Lung microvascular endothelial cell (primary cell): ENCODE results near the gene CTNNA1. TPM values are rescaled to one million over a fixed set of nuclear protein-coding genes. Genes with fewer than 3 reads are reported as not detected.
"Not testable (repeated sequence)": the region's sequence is repeated elsewhere in the genome, so short reads cannot be mapped to it uniquely, and the experiment has no call there.

Experiments
- DNase-seq, 2 donors: peaks; one replicate each; pipeline versions ENCODE4 v3.0.0 to v3.0.0-alpha.2; 2010; ENCODE audit warnings: low read depth in 2 of 2
- total RNA-seq: library from RNA; depleted of rRNA; stranded (reverse); fragments of >200 nt; gene quantifications from 2 replicates; pipeline ENCODE4 v1.2.1, GENCODE V29; 2014

CTNNA1 gene
- total RNA-seq, 1 donor from 2014 or later: 529 TPM

DNA sequence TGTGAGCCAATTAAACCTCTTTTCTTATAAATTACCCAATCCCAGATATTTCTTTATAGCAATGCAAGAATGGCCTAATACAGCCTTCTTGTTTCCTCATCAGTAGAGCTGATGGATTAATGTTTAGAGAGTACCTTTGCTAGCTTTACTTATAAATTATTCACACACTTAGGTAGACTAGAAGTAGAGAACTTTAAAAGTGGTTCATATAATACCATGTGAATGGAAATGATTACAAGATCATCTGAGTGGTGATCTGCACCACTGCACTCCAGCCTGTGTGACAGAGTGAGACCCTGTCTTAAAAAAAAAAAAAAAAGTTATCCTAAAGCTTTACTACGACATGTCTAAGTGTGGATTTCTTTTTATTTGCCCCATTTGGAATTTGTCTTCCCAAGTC is 145.1 kb downstream of the CTNNA1 start:
- no peak for DNase-seq

DNA sequence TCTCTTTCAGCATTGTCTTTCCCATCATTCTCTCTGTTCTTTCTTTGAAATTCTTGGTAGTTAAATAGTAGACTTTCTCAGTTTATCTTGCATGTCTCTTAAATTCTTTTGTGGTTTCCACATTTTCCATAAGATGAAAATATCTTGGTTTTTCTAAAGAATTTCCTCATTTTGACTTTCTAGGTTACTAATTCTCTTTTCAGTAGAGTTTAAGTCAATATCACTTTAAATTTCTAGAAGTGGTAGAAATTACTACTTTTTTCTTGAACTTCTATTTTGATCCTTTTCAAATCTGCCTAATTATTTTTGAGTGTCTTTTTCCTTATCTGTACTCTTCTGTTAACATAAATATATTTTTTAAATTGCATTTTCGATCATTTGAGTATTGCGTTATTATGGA is 145.5 kb downstream of the CTNNA1 start:
- no peak for DNase-seq

DNA sequence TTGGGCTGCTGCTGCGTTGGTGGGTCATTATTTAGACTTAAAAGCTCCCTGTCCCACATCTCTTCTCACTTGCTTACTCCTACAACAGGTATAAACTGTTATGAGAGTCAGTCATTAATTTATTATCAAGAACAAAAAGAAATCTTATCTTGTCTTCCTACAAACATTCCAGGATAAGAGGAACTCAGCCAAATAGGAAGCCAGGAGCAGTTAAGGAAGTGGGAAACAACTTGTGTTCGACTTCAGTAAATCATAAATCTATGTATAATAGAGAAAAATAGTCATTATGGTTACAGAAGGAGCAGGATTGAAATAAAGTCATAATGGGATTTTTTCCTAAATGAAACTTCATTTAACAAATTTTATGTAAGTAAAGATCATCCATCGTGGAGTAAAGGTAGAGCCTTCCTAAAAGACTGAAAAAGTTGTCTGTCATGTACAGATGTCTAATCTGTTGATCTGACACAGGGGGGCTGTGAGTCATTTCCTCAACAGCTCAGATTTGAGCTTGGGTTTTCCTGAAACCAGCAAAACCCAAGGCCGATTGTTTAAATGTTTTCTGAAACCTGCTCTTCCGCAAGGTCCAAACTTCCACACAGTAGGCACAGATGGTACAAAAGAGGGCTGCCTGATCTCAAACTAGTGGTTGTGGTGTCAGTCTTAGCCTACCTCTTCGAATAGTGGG is 147.2 kb downstream of the CTNNA1 start:
- DNase-seq: peak; percentile 85 to 90

DNA sequence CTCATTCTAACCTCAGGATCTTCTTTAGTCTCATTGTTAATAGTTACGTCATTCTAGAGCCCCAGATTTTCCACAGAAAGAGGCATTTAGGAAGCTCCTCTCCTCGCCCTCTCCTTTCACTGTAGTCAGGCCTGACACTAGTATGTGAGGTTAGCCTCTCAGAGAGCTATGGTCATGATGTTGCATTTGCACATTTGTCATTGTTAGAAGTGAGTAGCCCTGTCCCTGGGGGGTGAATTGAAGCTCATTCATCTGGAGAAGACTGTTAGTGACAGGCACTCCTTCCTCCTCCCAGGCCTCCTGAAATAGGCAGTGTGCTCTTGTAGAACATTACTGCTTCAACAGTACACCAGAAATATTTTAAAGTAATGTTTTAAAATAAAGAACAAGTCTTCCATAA is 148.5 kb downstream of the CTNNA1 start:
- no peak for DNase-seq

DNA sequence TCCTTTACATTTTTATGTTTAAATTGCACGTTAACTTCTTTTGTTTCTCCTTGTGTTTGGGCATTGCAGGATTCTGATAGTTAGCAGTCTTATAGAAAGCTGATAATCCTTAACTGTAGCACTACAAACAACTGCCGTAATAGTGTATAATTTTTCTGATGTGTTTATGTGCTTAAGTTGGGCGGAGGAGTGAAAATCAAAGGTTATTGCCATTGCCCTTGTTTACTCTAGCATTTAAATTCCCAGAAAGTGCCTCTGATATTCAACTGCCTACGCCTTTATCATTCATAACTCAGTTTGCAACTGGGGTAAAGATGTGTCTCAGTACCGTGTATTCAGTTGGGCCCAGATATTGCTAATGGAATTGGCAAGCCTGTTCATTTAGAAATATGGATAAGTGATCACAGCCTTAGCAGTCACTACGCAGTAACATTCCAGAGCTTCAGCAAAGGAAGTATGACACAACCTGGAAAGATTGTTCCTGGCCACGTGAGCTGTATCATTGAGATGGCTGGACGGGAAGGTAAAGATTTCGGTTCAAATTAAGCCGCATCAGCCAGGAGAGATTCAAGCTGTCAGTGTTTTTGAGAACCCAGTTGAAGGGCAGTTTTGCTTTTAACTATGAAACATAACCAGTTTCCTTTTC is 150.0 kb downstream of the CTNNA1 start:
- peak; percentile 81 to 91 for DNase-seq

DNA sequence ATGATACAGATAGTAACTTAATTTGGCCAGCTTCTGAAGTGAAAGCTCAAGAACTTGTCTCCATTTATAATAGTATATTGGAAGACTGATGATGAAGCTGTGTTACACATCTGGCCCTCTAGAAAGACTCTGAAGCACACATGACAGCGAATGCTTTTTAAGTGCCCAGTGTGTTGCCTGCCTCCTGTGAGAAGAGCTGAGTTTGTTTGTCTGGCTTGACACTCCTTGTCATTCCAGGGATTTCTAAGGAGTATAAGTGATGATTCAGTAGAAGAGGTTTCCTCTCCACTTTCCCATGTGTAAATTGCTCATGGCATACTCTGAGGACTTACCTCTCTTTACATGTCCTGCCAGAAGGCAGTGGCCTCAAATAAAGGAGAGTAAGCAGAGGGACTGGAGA is 152.3 kb downstream of the CTNNA1 start:
- DNase-seq: peak in 1 of 2 donors; percentile 52

DNA sequence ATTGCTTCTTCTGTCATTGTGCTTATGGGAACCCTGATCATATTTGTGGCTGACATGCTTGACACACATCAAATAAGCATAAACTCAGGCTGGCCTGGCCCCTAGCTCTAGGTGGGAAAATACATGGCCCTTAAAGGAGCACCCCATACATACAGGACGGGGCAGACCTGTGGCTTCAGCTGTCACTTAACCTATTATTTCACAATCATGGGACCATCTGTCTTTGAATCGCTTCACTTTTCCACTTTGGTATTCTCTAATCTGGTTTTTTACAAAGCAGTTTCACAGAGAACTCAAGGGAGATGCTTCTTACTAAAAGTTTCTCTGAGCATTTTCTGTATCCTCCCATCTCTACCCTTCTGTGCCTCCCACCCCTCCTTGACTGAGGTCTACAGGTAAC is 156.5 kb downstream of the CTNNA1 start:
- no peak for DNase-seq

DNA sequence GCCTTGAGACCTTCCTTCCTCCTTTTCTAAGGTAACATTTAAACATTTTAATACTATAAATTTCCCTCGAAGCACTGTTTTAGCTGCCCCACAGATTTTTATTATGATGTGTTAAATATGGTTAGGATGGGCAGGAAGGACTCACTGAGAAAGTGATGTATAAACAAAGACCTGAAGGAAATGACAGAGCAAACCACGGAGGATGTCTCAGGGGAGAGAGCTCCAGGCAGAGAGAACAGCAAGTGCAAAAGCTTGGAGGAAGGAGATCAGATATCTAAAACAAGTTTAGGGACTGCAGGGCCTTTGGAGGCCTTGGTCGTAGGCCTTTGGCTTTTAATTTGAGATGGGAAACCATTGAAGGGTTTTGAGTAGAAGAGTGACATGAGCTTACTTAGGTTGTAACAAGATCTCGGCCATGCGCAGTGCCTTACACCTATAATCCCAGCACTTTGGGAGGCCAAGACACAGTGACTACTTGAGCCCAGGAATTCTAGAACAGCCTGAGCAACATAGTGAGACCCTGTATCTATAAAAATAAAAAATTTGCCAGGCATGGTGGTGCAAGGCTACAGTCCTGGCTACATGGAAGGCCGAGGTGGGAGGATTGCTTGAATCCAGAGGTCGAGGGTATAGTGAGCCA is 157.4 kb downstream of the CTNNA1 start:
- DNase-seq: no peak

DNA sequence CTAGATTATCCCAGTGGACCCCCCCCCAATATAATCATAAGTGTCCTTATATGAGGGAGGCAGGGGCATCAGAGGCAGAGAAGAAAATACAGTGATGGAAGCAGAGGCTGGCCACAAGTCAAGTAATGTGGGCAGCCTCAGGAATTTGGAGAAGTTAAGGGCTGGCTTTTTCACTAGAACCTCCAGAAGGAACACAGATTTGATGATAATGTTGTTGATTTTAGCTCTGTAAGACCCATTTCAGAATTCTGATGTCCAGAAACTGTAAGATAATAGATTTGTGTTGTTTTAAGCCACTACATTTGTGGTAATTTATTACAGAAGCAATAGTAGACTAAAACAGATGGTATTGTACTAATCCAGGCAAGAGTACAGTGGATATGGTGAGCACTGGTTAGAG is 158.2 kb downstream of the CTNNA1 start:
- DNase-seq: no peak

DNA sequence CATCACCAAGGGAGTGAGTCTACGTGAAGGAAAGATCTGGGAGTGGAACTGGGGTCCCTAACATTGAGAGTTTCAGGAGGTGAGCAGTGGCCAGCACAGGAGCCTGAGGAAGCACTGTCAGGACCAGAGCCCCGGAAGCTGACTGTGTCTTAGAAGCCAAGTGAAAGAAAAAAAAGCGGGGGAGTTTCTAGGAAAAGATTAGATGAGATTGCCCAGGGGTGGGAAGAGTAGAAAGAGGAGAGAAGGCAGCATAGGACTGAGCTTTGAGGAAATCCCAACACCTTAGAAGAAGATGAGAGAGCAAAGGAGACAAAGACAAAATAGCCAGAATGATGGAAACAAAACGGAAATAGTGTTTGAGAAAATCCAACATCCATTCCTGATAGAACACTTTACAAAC is 158.9 kb downstream of the CTNNA1 start:
- DNase-seq: no peak

DNA sequence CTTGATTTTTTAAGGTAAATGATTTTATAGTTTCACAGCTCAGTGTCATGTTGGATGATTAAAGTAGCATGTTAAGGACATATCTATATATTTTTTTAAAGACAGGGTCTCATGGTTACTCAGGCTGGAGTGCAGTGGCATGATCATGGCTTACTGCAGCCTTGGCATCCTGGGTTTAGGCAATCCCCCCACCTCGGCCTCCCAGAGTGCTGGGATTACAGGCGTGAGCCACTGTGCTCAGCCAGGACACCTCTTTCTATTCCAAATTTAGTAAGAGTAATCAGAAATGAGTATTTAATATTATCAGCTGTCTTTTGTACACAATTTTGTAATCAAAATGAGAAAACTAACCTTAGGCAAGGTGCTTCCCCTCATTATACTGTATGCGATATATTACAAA is 160.5 kb downstream of the CTNNA1 start:
- no peak for DNase-seq

DNA sequence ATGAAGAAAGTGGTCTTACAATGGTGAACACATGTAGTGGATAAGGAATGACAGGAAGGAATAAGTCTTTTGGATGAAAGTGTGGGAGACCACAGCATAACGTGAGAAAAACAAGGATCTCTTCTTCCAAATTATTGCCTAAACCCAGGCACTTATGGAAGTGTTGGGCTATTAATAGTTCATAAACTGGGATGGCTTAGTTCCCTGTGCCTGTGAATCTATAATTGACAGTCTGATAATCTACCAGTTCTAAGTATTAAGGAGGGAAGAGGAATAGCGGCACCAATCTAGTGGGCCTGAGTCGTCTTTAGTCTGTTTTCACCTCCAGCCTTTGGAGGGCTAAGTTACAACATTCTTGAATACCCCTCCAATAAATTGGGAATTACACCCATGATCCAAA is 161.1 kb downstream of the CTNNA1 start:
- DNase-seq: no peak

DNA sequence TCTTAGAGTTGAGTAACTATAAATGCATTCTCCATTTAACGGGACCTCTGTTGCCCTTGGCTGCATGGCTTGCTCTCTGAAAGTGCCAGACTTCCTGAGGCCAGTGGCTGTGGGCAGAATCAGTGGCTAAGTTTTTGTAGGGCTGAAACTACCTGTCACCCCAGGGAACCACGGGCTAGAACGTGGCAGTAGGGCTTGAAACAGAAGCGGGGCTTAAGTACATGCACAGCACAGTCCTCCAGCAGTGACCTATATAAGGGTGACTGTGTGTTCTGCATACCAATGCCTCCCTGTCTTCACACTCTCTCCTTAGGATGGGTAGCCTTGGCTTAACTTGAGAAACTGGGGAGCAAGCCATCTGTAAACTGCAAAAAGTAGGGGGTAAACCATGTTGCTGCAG is 165.5 kb downstream of the CTNNA1 start:
- no peak for DNase-seq

DNA sequence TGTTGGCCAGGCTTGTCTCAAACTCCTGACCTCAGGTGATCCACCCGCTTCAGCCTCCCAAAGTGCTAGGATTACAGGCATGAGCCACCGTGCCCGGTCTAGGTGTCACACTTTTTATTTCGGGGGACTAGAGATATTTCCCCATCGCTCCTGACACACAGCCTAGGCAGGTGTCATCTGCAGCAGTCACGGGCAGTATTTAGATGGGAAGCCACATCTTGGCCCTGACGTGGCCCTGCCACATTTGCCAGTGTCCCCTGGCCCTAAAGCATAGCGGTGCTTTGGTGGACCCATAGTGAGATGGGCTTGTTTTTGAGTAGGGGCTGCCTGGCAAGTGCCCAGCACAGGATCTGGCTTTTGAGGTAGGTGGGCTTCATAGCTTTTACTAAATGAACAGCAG is 167.0 kb downstream of the CTNNA1 start:
- DNase-seq: no peak

DNA sequence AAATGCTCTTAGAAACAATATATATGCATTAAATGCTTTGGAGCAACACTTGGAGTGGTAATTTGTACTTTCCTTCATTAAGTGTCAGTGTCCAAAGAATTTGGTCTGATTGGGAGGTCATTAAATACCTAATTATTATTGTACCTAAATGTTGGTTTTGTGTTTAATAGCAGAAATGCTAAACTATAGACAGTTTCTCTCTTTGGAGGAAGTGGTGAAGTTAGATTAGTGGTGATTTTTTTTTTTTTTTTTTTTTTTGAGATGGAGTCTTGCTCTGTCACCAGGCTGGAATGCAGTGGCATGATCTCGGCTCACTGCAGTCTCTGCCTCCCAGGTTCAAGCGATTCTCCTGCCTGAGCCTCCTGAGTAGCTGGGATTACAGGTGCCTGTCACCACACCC is 168.1 kb downstream of the CTNNA1 start:
- DNase-seq: not testable (repeated sequence)

DNA sequence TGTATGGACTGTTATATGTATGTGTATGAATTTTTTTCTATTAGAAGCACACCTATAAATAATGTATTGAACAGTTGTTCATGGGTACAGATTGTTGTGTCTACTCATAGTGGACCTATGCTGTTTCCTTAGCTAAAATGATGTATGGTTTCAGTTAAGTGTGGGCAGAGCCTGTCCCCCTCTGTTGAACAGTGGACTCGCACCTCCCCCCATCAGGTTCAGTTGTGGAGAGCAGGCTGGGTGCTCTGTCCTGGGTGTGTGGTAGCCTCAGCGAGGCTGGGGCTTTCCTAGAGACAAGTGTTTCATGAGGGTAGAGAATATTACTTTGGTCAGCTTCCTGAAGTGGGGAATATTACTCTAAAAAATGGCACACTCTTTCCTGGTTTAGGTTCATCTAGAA is 169.3 kb downstream of the CTNNA1 start:
- no peak for DNase-seq

DNA sequence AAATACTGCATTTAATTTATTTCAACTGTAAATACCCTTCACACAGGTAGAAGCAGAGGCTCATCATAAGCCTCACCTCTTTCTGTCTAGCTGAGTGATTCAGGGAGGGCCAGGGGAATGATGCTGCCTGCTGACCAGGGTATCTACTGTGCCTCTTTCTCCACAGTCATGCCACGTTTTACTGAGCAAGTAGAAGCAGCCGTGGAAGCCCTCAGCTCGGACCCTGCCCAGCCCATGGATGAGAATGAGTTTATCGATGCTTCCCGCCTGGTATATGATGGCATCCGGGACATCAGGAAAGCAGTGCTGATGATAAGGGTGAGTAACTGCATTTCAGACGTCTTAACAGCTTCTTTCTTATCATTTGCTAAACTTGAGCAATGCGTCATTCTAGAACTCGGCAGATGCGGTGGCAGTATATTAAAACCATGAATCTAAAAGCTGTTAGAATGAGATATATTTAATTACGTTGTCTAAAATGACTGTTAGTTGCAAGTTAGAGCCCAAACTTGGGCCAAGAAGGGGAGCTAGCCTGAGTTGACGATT is 171.9 kb downstream of the CTNNA1 start:
- no peak for DNase-seq

DNA sequence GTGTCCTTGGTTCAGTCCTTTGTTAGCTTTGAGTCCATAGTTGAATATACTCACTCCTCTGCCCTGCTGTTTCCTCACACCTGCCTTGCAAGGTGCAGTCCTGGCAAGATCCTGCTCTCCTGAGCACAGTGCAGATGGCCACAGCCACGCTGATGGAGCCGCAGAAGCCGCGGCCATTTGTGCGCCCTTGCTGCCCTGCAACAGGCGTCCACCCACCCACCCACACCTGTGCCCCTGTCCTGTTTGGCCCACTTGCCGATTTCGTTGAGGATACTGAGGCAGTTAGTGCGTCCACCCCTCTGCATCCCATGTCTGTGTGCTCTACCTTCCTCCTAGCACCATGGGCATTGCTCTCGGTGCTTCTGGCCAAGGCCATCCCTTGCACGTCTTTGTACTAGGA is 173.0 kb downstream of the CTNNA1 start:
- DNase-seq: no peak

DNA sequence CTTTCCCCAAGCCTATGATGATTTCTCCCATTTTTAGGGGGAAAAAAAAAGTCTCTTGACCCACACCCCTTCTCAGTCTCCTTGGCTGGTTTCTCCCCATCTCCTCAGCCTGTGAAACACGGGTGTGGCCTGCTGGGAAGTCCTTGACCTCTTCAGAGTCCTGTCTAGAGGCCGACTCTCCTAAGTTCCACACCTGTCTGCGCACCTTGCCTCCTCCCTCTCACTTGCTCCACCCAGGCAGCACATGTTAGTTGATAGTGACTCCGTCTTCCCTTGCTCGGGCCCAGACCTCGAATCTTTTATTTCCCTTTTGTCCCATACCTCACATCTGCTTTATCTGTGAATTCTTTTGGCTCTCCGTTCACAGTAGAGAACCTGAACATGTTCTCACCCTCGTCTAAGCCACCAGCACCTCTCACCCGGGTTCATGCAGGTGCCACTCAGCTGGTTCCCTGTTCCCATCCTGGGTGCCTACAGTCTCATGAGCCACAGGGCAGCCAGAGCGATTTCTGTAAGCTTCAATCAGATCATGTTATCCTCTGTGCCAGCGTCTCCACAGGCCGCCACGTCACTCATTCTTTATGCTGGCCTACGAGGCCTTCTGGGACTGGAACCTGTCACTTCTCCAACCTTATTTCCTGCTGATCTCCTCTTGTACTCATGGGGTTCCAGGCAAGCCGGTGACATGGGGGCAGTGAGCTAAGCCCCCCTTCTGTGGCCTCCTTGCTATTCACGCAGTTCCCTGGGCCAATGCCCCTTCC is 173.6 kb downstream of the CTNNA1 start:
- DNase-seq: no peak

DNA sequence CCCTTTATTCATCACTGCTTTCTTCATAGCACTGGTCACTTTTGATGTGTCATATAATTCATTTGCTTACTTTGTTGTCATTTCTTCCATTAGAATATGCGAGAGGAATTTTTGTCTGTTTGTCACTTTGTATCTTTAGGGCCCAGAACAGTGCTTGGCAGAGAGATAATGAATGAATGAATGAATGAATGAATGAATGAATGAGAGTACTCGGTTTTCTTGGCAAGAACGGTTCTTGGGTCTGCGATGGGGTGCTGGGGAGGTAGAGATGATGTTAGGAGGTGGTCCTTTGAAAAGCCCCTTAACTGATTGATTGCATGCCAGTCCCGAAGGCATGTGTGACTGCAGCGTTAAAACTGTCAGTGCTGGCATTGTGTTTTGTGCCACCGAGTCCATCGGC is 174.3 kb downstream of the CTNNA1 start:
- no peak for DNase-seq

DNA sequence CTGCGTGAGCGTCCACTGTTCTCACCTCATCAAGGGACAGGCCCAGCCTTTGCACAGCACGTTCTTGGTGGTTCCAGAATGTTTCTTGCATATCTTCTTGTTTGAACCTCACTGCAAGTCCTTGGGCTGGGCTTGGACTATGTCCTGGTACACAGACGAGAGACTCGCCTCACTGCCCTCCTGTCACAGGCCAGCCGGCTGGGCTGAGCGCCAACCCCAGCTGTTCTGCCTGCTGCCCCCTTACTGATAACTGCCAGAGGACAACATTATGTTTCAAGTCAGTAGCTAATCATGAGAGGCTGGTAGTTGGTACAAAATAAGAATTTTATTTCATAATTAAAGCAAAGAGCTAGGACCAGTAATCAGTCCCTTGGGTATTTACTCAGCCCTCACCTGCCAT is 174.8 kb downstream of the CTNNA1 start:
- DNase-seq: peak; percentile 34 to 67

DNA sequence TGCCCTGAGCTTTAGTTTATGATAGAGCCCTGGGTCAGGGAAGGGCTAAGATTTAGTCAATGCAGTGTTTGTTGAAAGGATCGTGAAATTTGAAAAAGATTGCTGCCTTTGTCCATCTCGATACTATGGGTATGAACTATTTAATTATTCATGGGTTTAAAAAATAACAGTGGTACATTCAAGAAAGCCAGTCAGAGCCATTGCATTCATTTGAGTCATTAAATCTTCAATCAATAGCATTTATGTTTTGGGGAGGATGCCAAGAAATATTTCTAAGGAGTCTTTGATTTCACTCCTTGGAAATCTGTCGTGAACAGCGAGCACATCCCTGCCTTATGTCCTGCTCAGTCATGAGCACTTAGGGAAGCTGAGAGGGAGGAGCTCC is 176.3 kb downstream of the CTNNA1 start:
- no peak for DNase-seq
